HepG2 (cell line): ENCODE measurements around the gene KCNQ1OT1. TPM values are rescaled to one million over a fixed set of nuclear protein-coding genes. Genes with fewer than 3 reads are reported as not detected.

Experiments used
- AHDC1 ChIP-seq: sonication (generic); formaldehyde crosslinking; IDR thresholded peaks from 2 replicates; pipeline ENCODE4 v1.5.1; 2020; ENCODE audit warnings: mild to moderate bottlenecking, missing genetic modification reagents, borderline replicate concordance
- AKAP8 ChIP-seq: sonication (generic); formaldehyde crosslinking; IDR thresholded peaks from 2 replicates; pipeline ENCODE4 v1.5.1; 2020; ENCODE audit warnings: mild to moderate bottlenecking, missing genetic modification reagents
- KAT2B ChIP-seq: fragments of 150-350 bp; IDR thresholded peaks from 2 replicates; pipeline ENCODE4 v1.6.1; 2014; ENCODE audit warnings: low read depth, low read length, borderline replicate concordance
- KIAA2018 ChIP-seq: sonication (generic); formaldehyde crosslinking; IDR thresholded peaks from 2 replicates; pipeline ENCODE4 v1.5.0; 2020; ENCODE audit warnings: mild to moderate bottlenecking, missing genetic modification reagents, borderline replicate concordance
- NKX3-1 ChIP-seq: sonication (generic); formaldehyde crosslinking; IDR thresholded peaks from 2 replicates; pipeline ENCODE4 v1.5.0; 2020; ENCODE audit warnings: missing genetic modification reagents
- RORA ChIP-seq: sonication (generic); formaldehyde crosslinking; IDR thresholded peaks from 2 replicates; pipeline ENCODE4 v1.5.0; 2020; ENCODE audit warnings: mild to moderate bottlenecking, missing genetic modification reagents, moderate library complexity
- SNAPC2 ChIP-seq: sonication (generic); formaldehyde crosslinking; IDR thresholded peaks from 2 replicates; pipeline ENCODE4 v1.8.1; 2022; ENCODE audit warnings: mild to moderate bottlenecking, missing genetic modification reagents
- TBL1XR1 ChIP-seq: fragments of 150-350 bp; IDR thresholded peaks from 2 replicates; pipeline ENCODE4 v1.6.1; 2014; ENCODE audit warnings: borderline replicate concordance, low read length; ENCODE audit not compliant: partially characterized antibody
- THAP11 ChIP-seq: IDR thresholded peaks from 2 replicates; pipeline ENCODE4 v1.6.1; 2016; ENCODE audit warnings: missing biosample characterization, missing genetic modification reagents
- UBTF ChIP-seq: sonication (generic); formaldehyde crosslinking; IDR thresholded peaks from 2 replicates; pipeline ENCODE4 v1.4.0; 2020; ENCODE audit warnings: mild to moderate bottlenecking, missing genetic modification reagents
- ZNF562 ChIP-seq: sonication (generic); formaldehyde crosslinking; IDR thresholded peaks from 2 replicates; pipeline ENCODE4 v1.8.0; 2022; ENCODE audit warnings: missing genetic modification reagents, borderline replicate concordance
- ZSCAN12 ChIP-seq: sonication (generic); formaldehyde crosslinking; IDR thresholded peaks from 2 replicates; pipeline ENCODE4 v1.9.0; 2021; ENCODE audit warnings: mild to moderate bottlenecking, missing genetic modification reagents
- ZSCAN21 ChIP-seq: sonication (generic); formaldehyde crosslinking; IDR thresholded peaks from 2 replicates; pipeline ENCODE4 v1.8.0; 2022; ENCODE audit warnings: mild to moderate bottlenecking, missing genetic modification reagents, moderate library complexity, borderline replicate concordance
- polyA plus RNA-seq, 8 experiments: library from polyadenylated mRNA; depleted of rRNA in 3 of 8; stranded (reverse) in 7 of 8; unstranded in 1 of 8; fragments of >200 nt; fragmentation: Illumina TruSeq in 4 of 8; extraction: Trizol in 4 of 8; gene quantifications; 2 replicates each; pipeline versions ENCODE4 v1.2.1 to v1.2.3, GENCODE V29; 2011 to 2016; ENCODE audit warnings: low read depth in 4 of 8, missing spikeins in 1 of 8, mixed read lengths in 1 of 8; ENCODE audit not compliant: insufficient read depth in 1 of 8
- total RNA-seq, 5 experiments: library from RNA; depleted of rRNA; stranded (reverse); fragments of >200 nt; fragmentation: Illumina TruSeq; extraction: Trizol; gene quantifications; 2 replicates each; pipeline ENCODE4 v1.2.3, GENCODE V29; 2016; ENCODE audit warnings: low read depth in 1 of 5

The KCNQ1OT1 gene
- total and polyA plus RNA-seq, 2 of the 13 experiments (the other 11 are each of a cell fraction or from before 2014, with no cell fraction given) = 1.3 to 18.9 TPM

- peak; percentile 94 for TF ChIP-seq ZSCAN21 (CRISPR knock-in tag)
- TF ChIP-seq UBTF = peak; percentile 98
- no peak for TF ChIP-seq KAT2B
- TF ChIP-seq AHDC1 (CRISPR knock-in tag) = peak; percentile 53; the same call in 1 of the 2 replicates
- 0 out of 2 replicates have a peak, but pooled peaks have one; percentile 65 for TF ChIP-seq ZSCAN12
- peak; percentile 76 for TF ChIP-seq AKAP8 (CRISPR knock-in tag)
- TF ChIP-seq ZNF562 (CRISPR knock-in tag) = no peak
- peak; percentile 80 for TF ChIP-seq THAP11 (CRISPR knock-in tag)
- TF ChIP-seq NKX3-1 (CRISPR knock-in tag) = peak; percentile 79; the same call in 1 of the 2 replicates
- TF ChIP-seq KIAA2018 = no peak
- TF ChIP-seq TBL1XR1 = peak; percentile 15
- TF ChIP-seq RORA (CRISPR knock-in tag) = no peak
- no peak for TF ChIP-seq SNAPC2 (CRISPR knock-in tag)
Measured at GRCh38 chr11:2732261-2732939, 32.6 kb upstream of the KCNQ1OT1 start (continued).
